H1 (cell line): ENCODE results near the gene LNPEP. TPM values are rescaled to one million over a fixed set of nuclear protein-coding genes. Genes with fewer than 3 reads are reported as not detected.
A peak's percentile ranks its signal among the peaks of the same experiment; 100 is the strongest.

ENCODE experiments used
- ASH2L ChIP-seq: fragments of 200-600, 300-600 bp; sonication (generic); IDR thresholded peaks from one replicate; pipeline ENCODE4 v1.7.1; 2017; ENCODE audit warnings: low read length
- CEBPB ChIP-seq: IDR thresholded peaks from 2 replicates; pipeline ENCODE4 v1.6.1; 2012; ENCODE audit warnings: low read depth, low read length
- CHD2 ChIP-seq: IDR thresholded peaks from 2 replicates; pipeline ENCODE4 v1.6.1; 2012; ENCODE audit warnings: low read length, improper control_type of control experiment
- CTBP2 ChIP-seq: IDR thresholded peaks from 2 replicates; pipeline ENCODE4 v1.7.0; 2011; ENCODE audit warnings: borderline replicate concordance, mild to moderate bottlenecking, moderate library complexity, mixed read lengths, low read length; ENCODE audit not compliant: insufficient read depth, insufficient read length
- E2F6 ChIP-seq: IDR thresholded peaks from 2 replicates; pipeline ENCODE4 v1.6.1; 2012; ENCODE audit warnings: inconsistent platforms
- EP300 ChIP-seq, 2 experiments: IDR thresholded peaks; 1 replicate in 1 of 2; 2 replicates in 1 of 2; pipeline ENCODE4 v1.6.1; 2011 to 2012; ENCODE audit warnings: low read depth in 2 of 2, low read length in 2 of 2, mild to moderate bottlenecking in 2 of 2, borderline replicate concordance in 1 of 2, inconsistent platforms in 1 of 2, moderate library complexity in 1 of 2
- EZH2 ChIP-seq: fragments of 200-600 bp; sonication (generic); IDR thresholded peaks from 2 replicates; pipeline ENCODE4 v1.7.1; 2012; ENCODE audit warnings: low read depth, mild to moderate bottlenecking, moderate library complexity, low read length, inconsistent platforms; ENCODE audit not compliant: severe bottlenecking
- GABPA ChIP-seq: IDR thresholded peaks from 2 replicates; pipeline ENCODE4 v1.6.1; 2011; ENCODE audit warnings: mild to moderate bottlenecking, low read length, moderate library complexity, borderline replicate concordance; ENCODE audit not compliant: insufficient read depth
- GTF2F1 ChIP-seq: IDR thresholded peaks from 2 replicates; pipeline ENCODE4 v1.6.1; 2012; ENCODE audit warnings: low read depth, low read length, improper control_type of control experiment, borderline replicate concordance
- HDAC6 ChIP-seq: IDR thresholded peaks from one replicate; pipeline ENCODE4 v1.7.1; 2012; ENCODE audit warnings: low read depth, mild to moderate bottlenecking, inconsistent platforms, low read length, moderate library complexity
- JUND ChIP-seq: IDR thresholded peaks from 2 replicates; pipeline ENCODE4 v1.6.1; 2011; ENCODE audit warnings: mild to moderate bottlenecking, improper control_type of control experiment, low read length
- MAFK ChIP-seq: IDR thresholded peaks from 2 replicates; pipeline ENCODE4 v1.6.1; 2012; ENCODE audit warnings: low read depth, mild to moderate bottlenecking, improper control_type of control experiment, low read length
- PHF8 ChIP-seq: fragments of 200-600 bp; sonication (generic); conservative IDR thresholded peaks from 2 replicates; pipeline ENCODE4 v1.7.1; 2012; ENCODE audit warnings: low read depth, mild to moderate bottlenecking, inconsistent platforms, low read length, moderate library complexity
- POLR2A ChIP-seq, 2 experiments: IDR thresholded peaks; 1 replicate in 1 of 2; 2 replicates in 1 of 2; pipeline ENCODE4 v1.6.1; 2011; ENCODE audit warnings: low read depth in 2 of 2, low read length in 2 of 2, mild to moderate bottlenecking in 2 of 2; ENCODE audit errors: control extremely low read depth in 1 of 2
- POU5F1 ChIP-seq: IDR thresholded peaks from 2 replicates; pipeline ENCODE4 v1.6.1; 2011; ENCODE audit warnings: low read depth, mild to moderate bottlenecking, low read length, moderate library complexity
- RBBP5 ChIP-seq: IDR thresholded peaks from 2 replicates; pipeline ENCODE4 v1.7.1; 2012; ENCODE audit warnings: low read depth, mild to moderate bottlenecking, inconsistent platforms, low read length, moderate library complexity, borderline replicate concordance
- RFX5 ChIP-seq: IDR thresholded peaks from 2 replicates; pipeline ENCODE4 v1.6.1; 2011; ENCODE audit warnings: low read depth, low read length, improper control_type of control experiment, borderline replicate concordance
- RNF2 ChIP-seq: fragments of 200-900, 300-1000 bp; sonication (generic); IDR thresholded peaks from 2 replicates; pipeline ENCODE4 v1.7.1; 2016; ENCODE audit warnings: borderline replicate concordance, low read depth, mild to moderate bottlenecking, antibody characterized with exemption, low read length; ENCODE audit not compliant: poor library complexity, severe bottlenecking; ENCODE audit errors: missing control alignments
- SAP30 ChIP-seq: fragments of 300-600 bp; sonication (generic); IDR thresholded peaks from 2 replicates; pipeline ENCODE4 v1.7.1; 2012; ENCODE audit warnings: low read length, moderate library complexity, mild to moderate bottlenecking, inconsistent platforms; ENCODE audit not compliant: insufficient read depth, insufficient replicate concordance
- SIRT6 ChIP-seq: IDR thresholded peaks from one replicate; pipeline ENCODE4 v1.7.1; 2012; ENCODE audit warnings: low read length, inconsistent platforms
- SIX5 ChIP-seq: IDR thresholded peaks from 2 replicates; pipeline ENCODE4 v1.6.1; 2011; ENCODE audit warnings: mild to moderate bottlenecking, low read depth, low read length
- SP1 ChIP-seq: IDR thresholded peaks from 2 replicates; pipeline ENCODE4 v1.6.1; 2011; ENCODE audit warnings: low read depth, low read length
- TEAD4 ChIP-seq: IDR thresholded peaks from 2 replicates; pipeline ENCODE4 v1.6.1; 2012; ENCODE audit warnings: low read depth, low read length, inconsistent platforms, mixed read lengths
- polyA plus RNA-seq, 7 experiments: library from polyadenylated mRNA; depleted of rRNA in 3 of 7; stranded (reverse) in 5 of 7; unstranded in 2 of 7; fragments of >200 nt in 5 of 7; fragments of 200-250 nt in 2 of 7; gene quantifications; 1 replicate in 5 of 7; 2 replicates in 1 of 7; 4 replicates in 1 of 7; pipeline versions ENCODE4 v1.2.1 to v1.2.3, GENCODE V29; 2011 to 2013; ENCODE audit warnings: missing spikeins in 2 of 7, mixed read lengths in 2 of 7
- total RNA-seq: library from RNA; stranded (reverse); fragmentation: NEBNext Ultra II Directional; extraction: Animal tissue kit (Norgen Biotek cat#: 25700); gene quantifications from 2 replicates; pipeline ENCODE4 v1.2.1, GENCODE V29; 2021

LNPEP gene
- total and polyA plus RNA-seq, 2 of the 8 experiments (the other 6 are each of a cell fraction or from before 2014, with no cell fraction given): 1.8 to 4.5 TPM

GRCh38 chr5:96935559-96936430 is at the start of gene LNPEP (continued):
- TF ChIP-seq RFX5 (no peak), TEAD4 (0 out of 2 replicates have a peak, but pooled peaks have one; percentile 2), SP1 (peak; percentile 95), EZH2 (no peak), MAFK (no peak), ASH2L (peak; percentile 27), RNF2 (no peak), SIRT6 (no peak), GABPA (no peak), RBBP5 (peak; percentile 53; the same call in 1 of the 2 replicates), POLR2A (IDR thresholded peaks at IDR 0.05; ENCODE audit: control extremely low read depth in 1 of 2, low read depth in 2 of 2, low read length in 2 of 2) (no peak), JUND (0 out of 2 replicates have a peak, but pooled peaks have one; percentile 3), CEBPB (no peak), E2F6 (peak; percentile 18; the same call in 1 of the 2 replicates), CTBP2 (no peak), HDAC6 (no peak), POU5F1 (no peak), SIX5 (no peak), SAP30 (peak; percentile 57), CHD2 (peak; percentile 46), PHF8 (peak; percentile 41), EP300 (IDR thresholded peaks at IDR 0.05; ENCODE audit: borderline replicate concordance in 1 of 2, low read depth in 2 of 2, low read length in 2 of 2) (0 out of 3 replicates have a peak, but pooled peaks of 1 of the 2 experiments have one; percentile 67), GTF2F1 (no peak)
